Limb (tissue), 2 donors: ENCODE data around the gene ISLR.
A peak's percentile ranks its signal among the peaks of the same experiment; 100 is the strongest.

ENCODE experiments used
- DNase-seq, 2 donors: peaks; one replicate each; pipeline ENCODE4 v3.0.0-alpha.2; 2016; ENCODE audit errors: extremely low spot score in 2 of 2

The ISLR gene

DNA sequence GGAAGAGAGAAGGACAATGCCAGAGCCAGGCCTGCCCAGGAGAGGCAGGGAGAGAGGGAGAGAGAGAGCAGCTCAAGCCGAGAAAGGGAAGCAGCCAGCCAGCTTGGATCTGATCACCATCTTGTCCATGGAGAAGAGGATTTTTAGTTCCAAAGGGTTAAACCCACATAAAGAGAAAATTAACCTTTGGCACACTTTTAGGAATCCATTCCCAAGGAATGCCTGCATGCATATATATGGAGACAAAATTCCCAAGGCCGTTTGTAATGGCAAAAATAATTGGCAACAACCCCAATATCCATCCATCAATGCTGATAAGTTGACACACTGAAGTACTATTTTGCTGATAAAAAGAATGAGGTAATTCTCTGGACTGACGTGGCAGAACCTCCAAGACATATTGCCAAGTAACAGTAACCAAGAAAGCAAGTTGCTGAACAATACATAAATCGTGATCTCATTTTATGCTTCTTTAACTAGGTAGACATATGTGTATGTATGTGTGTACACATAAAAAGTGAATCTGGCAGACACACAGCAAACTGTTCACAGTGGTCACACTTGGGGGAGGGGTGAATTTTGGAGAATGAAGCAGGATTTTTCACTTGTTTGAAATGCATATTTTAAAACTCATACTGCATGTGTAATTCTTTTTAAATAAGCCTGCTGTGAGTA is 36.6 kb downstream of the ISLR start:
- peak in 1 of 2 donors; percentile 71 for DNase-seq

DNA sequence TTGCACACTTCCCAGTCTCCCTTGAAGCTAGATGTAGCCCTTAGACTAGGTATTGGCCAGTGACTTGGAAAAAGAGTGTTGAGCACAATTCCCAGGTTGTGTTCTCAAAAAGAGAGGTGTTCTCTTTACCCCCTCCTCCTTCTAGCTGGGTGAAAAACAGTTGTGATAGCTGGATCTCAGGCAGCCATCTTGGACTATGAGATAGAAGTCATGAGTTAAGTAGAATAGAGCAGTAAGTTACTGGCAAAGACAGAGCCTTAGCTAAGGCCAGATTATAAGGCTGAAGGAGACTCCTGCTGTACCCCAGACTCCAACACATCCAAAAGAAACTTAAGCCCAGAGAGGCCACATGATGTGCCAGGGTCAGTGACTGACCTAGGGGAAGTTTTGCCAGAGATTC is 37.2 kb downstream of the ISLR start:
- DNase-seq = no peak

DNA sequence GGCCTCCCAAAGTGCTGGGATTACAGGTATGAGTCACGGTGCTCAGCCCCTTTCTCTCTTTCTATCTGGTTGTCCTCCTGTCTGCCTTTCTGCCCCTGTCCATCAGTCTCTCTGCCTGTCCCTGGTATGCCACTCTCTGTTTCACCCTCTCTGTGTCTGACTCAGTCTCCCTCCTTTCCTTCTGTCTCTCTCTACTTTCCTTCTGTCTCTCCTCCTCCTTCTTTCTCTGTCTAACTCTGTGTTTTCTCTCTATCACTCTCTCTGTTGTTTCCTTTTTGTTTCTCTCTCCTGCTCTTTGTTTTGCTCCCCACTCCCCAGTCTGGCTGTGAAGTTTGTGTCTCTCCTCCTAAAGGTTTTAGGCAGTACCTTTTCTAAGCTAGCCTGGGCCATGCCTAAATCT is 38.1 kb downstream of the ISLR start:
- no peak for DNase-seq

DNA sequence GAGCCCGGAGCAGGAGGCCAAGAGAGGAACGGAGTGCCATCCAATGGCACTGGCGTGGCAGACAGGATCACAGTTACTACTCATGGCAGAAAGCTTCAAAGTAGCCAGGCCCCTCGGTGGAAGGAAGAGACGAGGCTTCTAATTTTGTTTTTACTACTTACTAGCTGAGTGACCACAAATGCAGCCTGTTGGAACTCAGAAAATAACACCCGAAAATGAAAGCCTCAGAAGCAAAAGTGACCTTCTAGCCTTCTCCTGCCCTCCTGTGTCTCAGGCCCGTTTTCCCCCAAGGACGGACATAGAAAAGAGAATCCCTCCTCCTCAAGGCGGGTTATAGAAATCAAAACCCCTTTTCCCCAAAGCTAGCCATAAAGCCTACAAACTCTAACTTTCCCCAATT is 39.0 kb downstream of the ISLR start:
- no peak for DNase-seq

DNA sequence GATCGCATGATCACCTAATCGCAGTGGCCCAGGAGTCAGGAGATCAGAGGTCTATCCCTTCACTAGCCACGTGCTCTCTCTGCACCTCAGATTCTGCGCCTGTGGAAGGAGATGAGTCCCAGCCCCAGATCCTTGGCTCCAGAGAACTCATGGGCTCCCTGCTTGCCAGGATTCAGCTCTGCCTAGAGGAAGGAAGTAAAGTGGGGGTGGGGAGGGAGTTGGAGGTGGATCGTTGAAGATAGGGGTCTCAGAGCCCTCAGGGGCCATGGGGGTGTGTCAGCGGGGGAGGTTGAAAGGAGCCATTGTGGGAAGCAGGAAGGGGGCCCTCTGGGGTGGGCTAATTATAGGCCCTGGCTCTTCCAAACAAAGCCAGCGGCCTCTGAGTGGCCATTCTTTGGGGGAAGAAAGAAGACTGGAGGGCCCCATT is 40.4 kb downstream of the ISLR start:
- DNase-seq = peak in 1 of 2 donors; percentile 59

DNA sequence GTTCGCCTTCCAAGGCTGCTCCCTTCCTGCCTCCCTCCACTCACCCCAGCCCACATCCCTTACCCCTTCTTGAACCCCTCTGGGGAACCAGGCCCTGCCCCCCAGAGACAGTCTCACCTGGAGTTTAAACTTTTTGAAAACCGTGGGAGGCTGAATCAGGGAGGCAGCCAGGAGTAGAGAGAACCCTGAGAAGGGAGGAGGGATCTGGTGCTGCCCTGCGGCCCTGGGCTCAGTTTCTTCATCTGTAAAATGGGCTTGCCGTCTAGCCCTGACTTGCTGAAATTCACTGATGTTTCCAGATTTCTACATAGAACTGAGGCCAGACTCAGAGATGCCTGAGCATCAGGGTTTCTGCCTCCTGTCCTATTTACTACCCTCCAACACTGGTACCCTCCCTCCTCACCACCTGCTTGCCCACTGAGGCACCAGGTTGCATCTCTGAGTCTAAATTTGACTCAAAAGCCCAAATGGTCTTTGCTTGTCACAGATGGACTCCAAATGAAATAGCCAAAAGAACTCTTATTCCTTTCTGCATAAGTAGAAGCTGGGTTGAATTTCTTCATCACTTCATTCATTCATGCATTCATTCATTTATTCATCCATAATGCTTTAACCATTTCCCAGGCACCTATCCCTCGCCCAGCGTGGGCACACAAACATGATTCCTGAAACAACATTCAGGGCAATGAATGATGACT is 41.0 kb downstream of the ISLR start:
- DNase-seq = no peak

DNA sequence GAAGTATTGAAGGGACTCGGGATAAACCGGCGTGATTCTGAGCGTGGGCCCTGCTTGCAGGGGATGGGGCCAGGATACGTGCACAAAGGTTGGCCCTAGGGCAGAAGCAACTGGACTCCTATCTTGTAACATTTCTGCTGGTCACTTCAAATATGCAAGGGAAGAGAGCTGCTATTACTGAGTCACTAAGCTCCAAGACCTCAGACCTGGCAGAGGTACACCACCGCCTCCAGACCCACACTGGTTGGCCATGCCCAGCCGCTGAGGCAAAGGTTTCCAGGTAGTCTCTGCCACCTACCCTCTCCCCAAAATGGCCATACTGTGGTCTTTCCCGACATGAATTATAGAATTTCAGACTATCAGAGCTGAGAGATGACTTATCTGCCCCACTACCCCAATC is 42.4 kb downstream of the ISLR start:
- no peak for DNase-seq

DNA sequence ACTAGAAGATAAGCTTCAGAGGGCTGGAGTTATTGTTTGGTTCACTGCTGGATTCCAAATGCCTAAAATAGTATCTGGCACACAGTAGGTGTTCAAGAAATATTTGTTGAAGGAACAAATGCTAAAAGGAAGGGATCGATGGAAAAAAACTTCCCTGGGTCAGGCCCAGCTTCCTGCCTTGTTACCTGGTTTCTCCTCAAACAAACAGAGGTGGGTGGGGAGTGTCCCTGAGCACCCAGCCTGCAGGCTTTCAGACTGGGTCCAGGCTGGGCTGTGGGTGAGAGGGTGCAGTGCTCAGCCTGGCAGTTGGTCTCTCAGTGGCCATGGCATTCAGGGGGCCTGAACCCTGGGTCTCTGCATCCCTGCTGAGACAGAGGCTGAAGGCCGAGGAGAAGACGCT is 43.4 kb downstream of the ISLR start:
- no peak for DNase-seq

DNA sequence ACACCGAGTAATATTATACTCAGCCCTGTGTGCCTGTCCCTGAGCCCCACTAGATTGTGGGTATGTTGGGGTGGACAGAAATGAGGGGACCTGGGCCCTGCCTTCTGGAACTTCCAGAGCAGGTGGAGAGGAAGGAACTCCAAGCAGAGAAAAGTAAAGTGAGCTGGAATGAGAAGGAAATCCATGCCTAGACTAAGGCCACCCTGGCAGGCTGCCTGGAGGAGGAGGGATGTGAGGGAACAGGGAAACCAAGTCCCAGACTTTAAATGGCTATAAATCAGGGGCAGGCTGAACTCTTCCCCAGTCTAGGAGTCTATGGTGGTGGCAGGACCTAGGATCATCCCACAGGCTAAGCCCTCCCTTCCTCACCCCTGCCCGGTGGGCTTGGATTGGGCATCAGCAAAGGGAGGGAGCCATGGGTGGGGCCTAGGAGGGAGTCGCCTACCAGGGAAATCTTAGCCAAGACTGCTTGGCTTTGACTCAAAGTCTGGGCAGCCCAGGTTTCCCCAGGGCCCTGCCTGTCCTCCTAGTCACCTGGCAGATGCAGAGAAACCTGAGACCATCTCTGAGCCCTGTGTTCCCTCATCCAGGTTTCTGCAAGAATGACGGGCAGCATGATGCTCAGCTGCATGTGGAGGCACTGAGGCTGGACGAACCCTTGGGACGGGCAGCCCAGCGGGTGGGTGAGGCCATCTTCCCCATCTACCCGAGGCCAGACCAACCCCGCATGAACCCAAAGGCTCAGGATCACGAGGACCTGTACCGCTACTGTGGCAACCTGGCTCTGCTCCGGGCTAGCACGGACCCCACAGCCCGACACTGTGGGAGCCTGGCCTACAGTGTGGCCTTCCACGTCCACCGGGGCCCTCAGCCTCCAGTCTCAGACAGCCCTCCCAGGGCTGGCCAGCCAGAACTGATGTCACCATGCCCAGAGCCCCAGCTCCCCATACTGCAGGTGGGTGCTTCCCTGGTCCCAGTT is 44.7 kb downstream of the ISLR start:
- DNase-seq = no peak

DNA sequence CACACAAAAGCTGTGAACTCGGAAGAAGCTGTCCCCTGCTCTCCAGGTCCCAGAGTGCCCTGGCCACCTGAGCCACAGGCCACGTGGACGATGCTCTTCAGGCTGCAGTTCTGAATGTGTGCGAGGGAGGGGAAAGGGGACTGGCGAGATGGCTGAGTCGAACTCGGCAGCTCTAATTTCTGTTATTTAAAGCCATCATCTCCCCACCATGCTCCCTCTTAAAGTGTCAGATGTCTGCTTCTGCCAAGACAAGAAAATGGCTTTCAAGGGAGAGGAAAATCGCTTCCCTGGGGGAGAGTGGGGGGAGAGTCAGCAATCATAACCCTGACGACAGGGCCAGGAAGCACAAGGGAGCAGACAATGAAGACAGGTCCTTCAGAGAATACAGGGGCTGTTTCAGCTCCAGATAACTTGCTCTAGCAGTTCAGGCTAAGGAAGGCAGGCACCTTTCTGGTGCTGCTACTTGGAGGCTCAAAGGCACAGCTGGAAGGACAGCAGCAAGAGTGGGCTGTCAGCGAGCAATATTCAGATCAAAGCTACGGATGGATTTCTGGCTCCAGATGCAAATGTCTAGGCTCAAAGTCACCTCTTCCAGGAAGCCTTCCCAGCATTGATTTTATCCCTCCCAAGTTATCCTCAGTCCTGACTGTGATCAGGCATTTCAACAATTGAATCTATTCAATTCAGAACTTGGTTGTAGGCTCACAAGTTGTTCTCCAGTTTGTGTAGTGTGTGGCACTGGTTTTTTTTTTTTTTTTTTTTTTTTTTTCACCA is 47.2 kb downstream of the ISLR start:
- DNase-seq = no peak

DNA sequence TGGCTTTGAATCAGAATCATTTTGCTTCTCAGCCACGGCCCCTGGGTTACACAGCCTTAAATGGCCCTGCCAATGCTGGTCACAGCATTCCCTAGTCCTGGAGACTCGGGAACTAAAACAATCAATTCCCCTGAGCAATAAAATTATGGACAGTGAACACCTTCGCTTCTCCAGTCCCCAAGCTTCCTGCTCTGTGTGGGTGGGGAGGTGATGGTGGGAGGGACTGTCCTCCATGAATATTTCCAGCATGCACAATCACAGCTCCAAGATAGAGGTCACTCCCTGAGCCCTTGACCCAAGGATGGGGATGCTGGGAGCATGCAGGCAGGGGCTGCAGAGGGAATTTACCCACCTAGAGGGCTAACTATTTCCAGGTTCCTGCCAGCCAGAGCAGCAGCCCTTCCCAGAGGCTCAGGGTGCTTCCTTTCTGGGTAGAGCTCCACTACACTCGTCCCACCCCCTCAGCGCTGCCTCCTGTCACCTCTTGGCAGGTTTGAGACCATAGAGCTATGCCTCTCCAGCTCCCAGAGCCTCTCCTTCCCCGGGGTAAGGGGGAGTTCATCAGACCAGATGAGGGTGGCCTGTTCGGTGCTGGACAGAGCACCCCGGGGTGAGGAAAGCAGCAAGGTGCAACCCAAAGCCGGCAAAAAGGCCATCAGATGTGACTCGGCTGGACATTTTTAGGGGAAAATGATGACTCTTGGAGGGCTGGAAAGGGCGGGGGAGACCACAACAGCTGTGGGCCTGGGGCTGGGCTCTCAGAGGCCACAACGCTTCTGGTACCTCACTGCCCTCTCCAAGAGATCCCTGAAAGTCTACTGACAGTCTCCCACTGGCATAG is 48.1 kb downstream of the ISLR start:
- no peak for DNase-seq

DNA sequence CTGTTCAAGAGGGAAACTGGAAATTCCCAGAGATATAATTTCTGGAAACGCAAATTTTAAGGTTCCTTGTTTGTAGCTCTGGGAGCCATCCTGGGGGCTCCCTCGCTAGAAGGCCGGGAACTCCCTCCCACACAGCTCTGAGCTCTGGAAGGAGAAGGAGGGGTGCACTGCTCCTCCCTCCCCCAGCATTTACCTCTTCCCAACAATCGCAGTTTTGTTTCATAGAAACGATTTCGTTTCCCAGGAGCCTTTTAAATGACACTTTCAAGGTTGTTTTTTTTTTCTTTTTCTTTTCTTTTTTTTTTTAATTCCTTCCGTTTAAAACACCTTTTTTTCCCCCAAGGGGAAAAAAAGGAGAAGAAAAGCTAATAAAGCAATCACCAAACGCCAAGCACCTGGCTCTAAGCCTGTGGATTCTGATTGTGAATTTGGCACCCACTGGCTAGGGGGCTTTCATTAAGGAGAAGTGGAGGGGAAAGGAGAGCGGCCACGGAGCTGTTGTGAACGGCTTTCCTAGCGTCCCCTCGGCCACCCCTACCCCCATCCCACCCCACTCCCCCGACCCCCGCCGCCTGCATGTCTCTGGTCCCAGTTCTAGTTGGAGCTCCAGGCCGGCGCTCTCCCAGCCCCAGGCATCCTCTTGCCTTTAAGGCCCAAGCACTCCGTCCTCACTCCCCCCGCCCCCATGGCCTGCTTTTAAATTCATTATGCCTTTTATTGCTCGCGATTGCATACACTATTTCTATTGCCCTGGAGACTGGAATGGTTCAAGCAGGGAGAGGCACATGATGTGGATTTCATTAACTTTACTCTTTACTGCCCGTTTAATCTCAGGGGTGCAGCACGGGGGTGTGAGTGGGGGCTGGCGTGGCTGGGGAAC is 49.0 kb downstream of the ISLR start:
- DNase-seq = peak in 1 of 2 donors; percentile 73

DNA sequence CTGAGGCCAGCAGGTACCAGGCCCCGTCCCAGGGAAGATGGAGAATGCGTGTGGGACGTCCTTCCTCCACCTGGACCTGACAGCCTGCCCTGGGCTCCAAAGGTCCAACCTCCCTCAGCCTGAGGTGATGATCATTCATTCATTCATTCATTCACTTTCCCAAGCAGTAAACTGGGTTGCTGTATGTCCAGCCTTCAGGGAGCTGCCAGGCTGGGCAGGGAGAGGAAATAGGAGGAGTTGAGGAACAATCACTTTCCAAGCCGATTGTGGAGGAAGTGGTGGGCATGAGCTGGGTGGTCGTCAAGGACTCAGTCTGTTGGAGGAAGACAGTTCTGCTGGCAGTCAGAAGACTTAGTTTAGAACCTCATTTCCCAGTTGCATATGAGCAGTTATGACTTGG is 52.4 kb downstream of the ISLR start:
- DNase-seq = no peak
